ENCODE results near the gene KANK4.

DNA sequence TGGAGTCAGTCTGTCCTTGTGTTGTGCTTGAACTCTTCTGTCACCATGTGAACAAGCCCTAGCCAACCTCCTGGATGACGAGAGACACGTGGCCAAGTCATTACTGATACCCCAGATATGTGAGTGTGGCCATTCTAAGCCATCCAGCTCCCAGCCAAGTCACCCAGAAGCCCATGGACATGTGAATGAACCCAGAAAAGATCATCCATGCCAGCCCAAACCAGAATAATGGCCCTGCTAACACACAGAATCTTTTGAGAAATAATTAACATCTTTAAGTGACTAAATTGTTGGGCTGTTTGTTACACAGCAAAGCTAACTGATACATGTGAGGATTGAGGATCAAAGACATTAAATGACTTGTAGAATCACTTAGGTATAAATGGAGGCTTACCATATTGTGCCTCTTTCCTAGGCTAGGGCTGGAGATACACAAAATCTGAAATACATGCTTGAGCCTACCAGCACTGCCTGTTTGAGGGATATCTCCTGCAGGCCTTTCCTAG, 38.2 kb downstream of the KANK4 start:
- TF ChIP-seq NFIC (IDR thresholded peaks at IDR 0.05) (no peak), RAD21 (IDR thresholded peaks at IDR 0.05; ENCODE audit: low read depth) (no peak), CEBPB (IDR thresholded peaks at IDR 0.05) (no peak), USF1 (IDR thresholded peaks at IDR 0.05) (no peak)
- TF ChIP-seq, protein P1, sequence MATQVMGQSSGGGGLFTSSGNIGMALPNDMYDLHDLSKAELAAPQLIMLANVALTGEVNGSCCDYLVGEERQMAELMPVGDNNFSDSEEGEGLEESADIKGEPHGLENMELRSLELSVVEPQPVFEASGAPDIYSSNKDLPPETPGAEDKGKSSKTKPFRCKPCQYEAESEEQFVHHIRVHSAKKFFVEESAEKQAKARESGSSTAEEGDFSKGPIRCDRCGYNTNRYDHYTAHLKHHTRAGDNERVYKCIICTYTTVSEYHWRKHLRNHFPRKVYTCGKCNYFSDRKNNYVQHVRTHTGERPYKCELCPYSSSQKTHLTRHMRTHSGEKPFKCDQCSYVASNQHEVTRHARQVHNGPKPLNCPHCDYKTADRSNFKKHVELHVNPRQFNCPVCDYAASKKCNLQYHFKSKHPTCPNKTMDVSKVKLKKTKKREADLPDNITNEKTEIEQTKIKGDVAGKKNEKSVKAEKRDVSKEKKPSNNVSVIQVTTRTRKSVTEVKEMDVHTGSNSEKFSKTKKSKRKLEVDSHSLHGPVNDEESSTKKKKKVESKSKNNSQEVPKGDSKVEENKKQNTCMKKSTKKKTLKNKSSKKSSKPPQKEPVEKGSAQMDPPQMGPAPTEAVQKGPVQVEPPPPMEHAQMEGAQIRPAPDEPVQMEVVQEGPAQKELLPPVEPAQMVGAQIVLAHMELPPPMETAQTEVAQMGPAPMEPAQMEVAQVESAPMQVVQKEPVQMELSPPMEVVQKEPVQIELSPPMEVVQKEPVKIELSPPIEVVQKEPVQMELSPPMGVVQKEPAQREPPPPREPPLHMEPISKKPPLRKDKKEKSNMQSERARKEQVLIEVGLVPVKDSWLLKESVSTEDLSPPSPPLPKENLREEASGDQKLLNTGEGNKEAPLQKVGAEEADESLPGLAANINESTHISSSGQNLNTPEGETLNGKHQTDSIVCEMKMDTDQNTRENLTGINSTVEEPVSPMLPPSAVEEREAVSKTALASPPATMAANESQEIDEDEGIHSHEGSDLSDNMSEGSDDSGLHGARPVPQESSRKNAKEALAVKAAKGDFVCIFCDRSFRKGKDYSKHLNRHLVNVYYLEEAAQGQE (IDR thresholded peaks at IDR 0.05; ENCODE audit: low read depth), result no peak
